ENCODE measurements around the gene PKHD1. TPM values are rescaled to one million over a fixed set of nuclear protein-coding genes. Genes with fewer than 3 reads are reported as not detected.

The PKHD1 gene
- total and polyA plus RNA-seq, 2 donors (not counting 1 experiment from before 2014, with no cell fraction given), result not detected

DNA sequence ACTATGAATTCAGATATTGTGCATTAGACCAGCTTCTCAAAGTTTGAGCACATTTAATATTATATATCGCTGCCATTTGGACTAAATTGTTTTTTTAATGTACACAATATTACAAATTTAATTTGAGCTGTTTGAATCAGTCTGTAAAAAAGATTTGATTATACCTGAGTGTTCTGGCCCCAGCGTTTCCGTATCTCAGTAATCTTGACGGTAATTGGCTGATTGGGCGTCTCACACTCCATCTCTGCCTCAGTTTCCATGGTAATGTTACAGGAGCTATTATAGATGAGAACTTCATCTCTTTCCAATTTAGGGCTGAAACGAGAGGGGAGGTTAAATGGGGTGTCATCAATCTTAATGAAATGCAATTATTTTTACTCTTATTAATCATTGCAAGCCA is 77.3 kb downstream of the PKHD1 start:
- Histone ChIP-seq H3K36me3 (replicated peaks in 1 of 2; ENCODE audit: control extremely low read depth in 1 of 2, control insufficient read depth in 1 of 2, extremely low read depth in 1 of 2, insufficient read depth in 2 of 2, low read length in 1 of 2) (no peaks in the 10 kb centered on the region), H3K27me3 (replicated peaks in 1 of 4; ENCODE audit: control extremely low read depth in 1 of 4, control insufficient read depth in 3 of 4, insufficient read depth in 4 of 4, low read length in 3 of 4) (peaks cover 0 to 8% (median 0%) of the 10 kb centered on the region in 4 experiments), H3K4me2 (replicated peaks; ENCODE audit: low read depth, low read length, poor library complexity, severe bottlenecking) (no peak overlapping the region), H4K20me1 (ENCODE audit: control insufficient read depth, insufficient read depth, low read length, poor library complexity, severe bottlenecking) (no peaks in the 10 kb centered on the region), H3K27ac (ENCODE audit: low read length in 2 of 2) (no peak overlapping the region), H3K9me3 (ENCODE audit: control extremely low read depth in 1 of 3, control insufficient read depth in 2 of 3, insufficient read depth in 1 of 3, low read length in 2 of 3) (no peaks in the 10 kb centered on the region), H3K4me3 (ENCODE audit: control extremely low read depth in 1 of 5, extremely low read depth in 1 of 5, insufficient read depth in 1 of 5, low read depth in 2 of 5, low read length in 4 of 5) (no peak overlapping the region), H3K9ac (ENCODE audit: low read length) (no peak overlapping the region), H2AFZ (ENCODE audit: insufficient read depth, low read depth, low read length, poor library complexity, severe bottlenecking) (no peak overlapping the region), H3K4me1 (ENCODE audit: control insufficient read depth in 2 of 2, insufficient read depth in 2 of 2, low read length in 2 of 2) (no peaks in the 10 kb centered on the region), H3K79me2 (ENCODE audit: control insufficient read depth, insufficient read depth, low read length) (no peaks in the 10 kb centered on the region)
- intact Hi-C loops (cut with micrococcal nuclease), result no loop called here
- Mint-ChIP-seq H3K27ac (no peak overlapping the region), H3K27me3 (peaks cover 13% of the 10 kb centered on the region), H3K4me3 (no peak overlapping the region), H3K9me3 (ENCODE audit: insufficient read depth) (peaks cover 2% of the 10 kb centered on the region), H3K4me1 (no peaks in the 10 kb centered on the region)
- no peak for DNase-seq
- WGBS (ENCODE audit: insufficient coverage), result no CpG with 5 or more reads among the region's 6 CpGs
- no peak for ATAC-seq (ENCODE audit: low read depth)
- TF ChIP-seq, protein P1, sequence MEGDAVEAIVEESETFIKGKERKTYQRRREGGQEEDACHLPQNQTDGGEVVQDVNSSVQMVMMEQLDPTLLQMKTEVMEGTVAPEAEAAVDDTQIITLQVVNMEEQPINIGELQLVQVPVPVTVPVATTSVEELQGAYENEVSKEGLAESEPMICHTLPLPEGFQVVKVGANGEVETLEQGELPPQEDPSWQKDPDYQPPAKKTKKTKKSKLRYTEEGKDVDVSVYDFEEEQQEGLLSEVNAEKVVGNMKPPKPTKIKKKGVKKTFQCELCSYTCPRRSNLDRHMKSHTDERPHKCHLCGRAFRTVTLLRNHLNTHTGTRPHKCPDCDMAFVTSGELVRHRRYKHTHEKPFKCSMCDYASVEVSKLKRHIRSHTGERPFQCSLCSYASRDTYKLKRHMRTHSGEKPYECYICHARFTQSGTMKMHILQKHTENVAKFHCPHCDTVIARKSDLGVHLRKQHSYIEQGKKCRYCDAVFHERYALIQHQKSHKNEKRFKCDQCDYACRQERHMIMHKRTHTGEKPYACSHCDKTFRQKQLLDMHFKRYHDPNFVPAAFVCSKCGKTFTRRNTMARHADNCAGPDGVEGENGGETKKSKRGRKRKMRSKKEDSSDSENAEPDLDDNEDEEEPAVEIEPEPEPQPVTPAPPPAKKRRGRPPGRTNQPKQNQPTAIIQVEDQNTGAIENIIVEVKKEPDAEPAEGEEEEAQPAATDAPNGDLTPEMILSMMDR (IDR thresholded peaks at IDR 0.05), result no peak
- TF ChIP-seq EZH2 (IDR thresholded peaks at IDR 0.05; ENCODE audit: borderline replicate concordance, insufficient read depth, low read depth, low read length, poor library complexity, severe bottlenecking), result no peak
- ChIA-PET CTCF (interaction anchor here (1.1 kb wide), 1 partner anchor 11 kb away, joined by 3 read pairs; no protein-coding TSS in a partner anchor), POLR2A (no interaction called here)

DNA sequence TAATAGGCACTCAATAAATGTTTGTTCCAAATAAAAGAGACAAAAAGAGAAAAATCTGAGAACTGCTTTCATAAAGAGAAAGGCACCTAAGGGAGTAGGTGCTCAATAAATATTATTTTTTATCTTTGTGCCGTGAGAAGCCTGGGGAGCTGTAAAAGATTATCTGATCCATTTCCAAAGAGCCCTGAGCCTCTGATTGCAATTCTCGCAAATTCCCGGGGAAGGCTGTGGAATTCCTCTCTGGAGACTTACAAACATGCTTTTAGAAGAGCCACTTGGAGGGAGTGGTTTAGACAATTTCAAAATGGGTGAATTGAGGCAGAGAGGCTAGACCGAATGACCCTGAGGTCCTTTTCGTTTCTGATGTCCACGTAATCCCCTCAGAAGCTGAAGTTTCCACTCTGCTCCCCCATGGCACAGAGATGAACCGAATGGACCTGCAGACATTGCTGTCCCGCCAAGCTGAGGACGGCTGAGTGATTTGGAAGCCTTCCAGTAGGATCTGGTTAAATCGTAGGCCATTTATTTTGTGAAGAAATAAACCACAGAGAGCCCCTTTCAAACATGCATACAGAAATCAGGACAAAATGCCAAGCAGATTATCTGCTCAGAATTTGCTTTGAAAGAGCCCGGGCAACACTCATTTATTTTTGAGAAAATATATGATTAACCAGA is 77.8 kb downstream of the PKHD1 start:
- H3K36me3 ChIP-seq (replicated peaks in 1 of 2; ENCODE audit: control extremely low read depth in 1 of 2, control insufficient read depth in 1 of 2, extremely low read depth in 1 of 2, insufficient read depth in 2 of 2, low read length in 1 of 2), result no peaks in the 10 kb centered on the region
- H3K4me3 ChIP-seq (ENCODE audit: control extremely low read depth in 1 of 5, extremely low read depth in 1 of 5, insufficient read depth in 1 of 5, low read depth in 2 of 5, low read length in 4 of 5), result no peak overlapping the region
- 88% methylated on average over 7 of the region's 11 CpGs for WGBS (ENCODE audit: insufficient coverage)
- H2AFZ ChIP-seq (ENCODE audit: insufficient read depth, low read depth, low read length, poor library complexity, severe bottlenecking), result no peak overlapping the region
- Mint-ChIP-seq H3K4me1 (no peaks in the 10 kb centered on the region), H3K4me3 (no peak overlapping the region), H3K27ac (no peak overlapping the region), H3K27me3 (peaks cover 16% of the 10 kb centered on the region), H3K9me3 (ENCODE audit: insufficient read depth) (peaks cover 2% of the 10 kb centered on the region)
- ChIA-PET CTCF (interaction anchor here (1.1 kb wide), 1 partner anchor 12 kb away, joined by 3 read pairs; no protein-coding TSS in a partner anchor), POLR2A (no interaction called here)
- no peak overlapping the region for H3K9ac ChIP-seq (ENCODE audit: low read length)
- no peak overlapping the region for H3K4me2 ChIP-seq (replicated peaks; ENCODE audit: low read depth, low read length, poor library complexity, severe bottlenecking)
- DNase-seq (no peak), ATAC-seq (ENCODE audit: low read depth) (no peak)
- no peak overlapping the region for H3K27ac ChIP-seq (ENCODE audit: low read length in 2 of 2)
- peaks cover 0 to 8% (median 0%) of the 10 kb centered on the region in 4 experiments for H3K27me3 ChIP-seq (replicated peaks in 1 of 4; ENCODE audit: control extremely low read depth in 1 of 4, control insufficient read depth in 3 of 4, insufficient read depth in 4 of 4, low read length in 3 of 4)
- intact Hi-C loops (cut with micrococcal nuclease), result no loop called here
- no peaks in the 10 kb centered on the region for H4K20me1 ChIP-seq (ENCODE audit: control insufficient read depth, insufficient read depth, low read length, poor library complexity, severe bottlenecking)
- no peaks in the 10 kb centered on the region for H3K4me1 ChIP-seq (ENCODE audit: control insufficient read depth in 2 of 2, insufficient read depth in 2 of 2, low read length in 2 of 2)
- H3K79me2 ChIP-seq (ENCODE audit: control insufficient read depth, insufficient read depth, low read length), result no peaks in the 10 kb centered on the region
- no peaks in the 10 kb centered on the region for H3K9me3 ChIP-seq (ENCODE audit: control extremely low read depth in 1 of 3, control insufficient read depth in 2 of 3, insufficient read depth in 1 of 3, low read length in 2 of 3)
- TF ChIP-seq, protein P1 (IDR thresholded peaks at IDR 0.05), result no peak
- no peak for TF ChIP-seq EZH2 (IDR thresholded peaks at IDR 0.05; ENCODE audit: borderline replicate concordance, insufficient read depth, low read depth, low read length, poor library complexity, severe bottlenecking)

Measured in B cell (primary cell).